ENCODE data around the gene SEC22B. TPM values are rescaled to one million over a fixed set of nuclear protein-coding genes. Genes with fewer than 3 reads are reported as not detected.
A peak's percentile ranks its signal among the peaks of the same experiment; 100 is the strongest.
"Not testable (repeated sequence)": the region's sequence is repeated elsewhere in the genome, so short reads cannot be mapped to it uniquely, and the experiment has no call there.

Gene SEC22B
- polyA plus RNA-seq: 1 to 10 TPM; 9.8 to 10.0 TPM

GRCh38 chr1:120176092-120176855 lies at the start of gene SEC22B:
Gene SEC22B (minus strand): TSS chr1:120176520. CDS start chr1:120176381, 139 bp downstream.
- Histone ChIP-seq H3K27me3 (ENCODE audit: control insufficient read depth in 1 of 2, insufficient read depth in 2 of 2, low read length in 2 of 2) (no peaks in the 10 kb centered on the region), H3K36me3 (ENCODE audit: control insufficient read depth in 2 of 2, insufficient read depth in 2 of 2, low read length in 1 of 2) (no peaks in the 10 kb centered on the region), H3K9me3 (ENCODE audit: control insufficient read depth in 2 of 2, insufficient read depth in 1 of 2, low read depth in 1 of 2, low read length in 1 of 2) (no peaks in the 10 kb centered on the region), H3K27ac (ENCODE audit: low read depth in 2 of 2, low read length in 1 of 2) (peak within 1 kb of the TSS; percentile 78 to 99), H3K4me3 (ENCODE audit: low read depth in 1 of 2, low read length in 2 of 2) (peak within 1 kb of the TSS; percentile 76 to 86), H3K4me1 (ENCODE audit: control insufficient read depth in 2 of 2, insufficient read depth in 2 of 2, low read length in 1 of 2) (no peaks in the 10 kb centered on the region)
- 2% methylated on average over 39 of the region's 39 CpGs for WGBS, 2 donors

- WGBS, 2 donors: 93 to 96% methylated on average over 2 of the region's 2 CpGs
- H3K9me3 ChIP-seq (ENCODE audit: control insufficient read depth in 2 of 2, insufficient read depth in 1 of 2, low read depth in 1 of 2, low read length in 1 of 2); H3K27me3 ChIP-seq (ENCODE audit: control insufficient read depth in 1 of 2, insufficient read depth in 2 of 2, low read length in 2 of 2); H3K4me3 ChIP-seq (ENCODE audit: low read depth in 1 of 2, low read length in 2 of 2); H3K4me1 ChIP-seq (ENCODE audit: control insufficient read depth in 2 of 2, insufficient read depth in 2 of 2, low read length in 1 of 2); H3K36me3 ChIP-seq (ENCODE audit: control insufficient read depth in 2 of 2, insufficient read depth in 2 of 2, low read length in 1 of 2); H3K27ac ChIP-seq (ENCODE audit: low read depth in 2 of 2, low read length in 1 of 2): not testable (repeated sequence)
Observed at GRCh38 chr1:120217933-120218332, 41.6 kb upstream of the SEC22B start.

GRCh38 chr1:120217175-120217929 lies 41.0 kb upstream of the SEC22B start:
- not testable (repeated sequence) for H3K36me3 ChIP-seq (ENCODE audit: control insufficient read depth in 2 of 2, insufficient read depth in 2 of 2, low read length in 1 of 2); H3K9me3 ChIP-seq (ENCODE audit: control insufficient read depth in 2 of 2, insufficient read depth in 1 of 2, low read depth in 1 of 2, low read length in 1 of 2)

DNA sequence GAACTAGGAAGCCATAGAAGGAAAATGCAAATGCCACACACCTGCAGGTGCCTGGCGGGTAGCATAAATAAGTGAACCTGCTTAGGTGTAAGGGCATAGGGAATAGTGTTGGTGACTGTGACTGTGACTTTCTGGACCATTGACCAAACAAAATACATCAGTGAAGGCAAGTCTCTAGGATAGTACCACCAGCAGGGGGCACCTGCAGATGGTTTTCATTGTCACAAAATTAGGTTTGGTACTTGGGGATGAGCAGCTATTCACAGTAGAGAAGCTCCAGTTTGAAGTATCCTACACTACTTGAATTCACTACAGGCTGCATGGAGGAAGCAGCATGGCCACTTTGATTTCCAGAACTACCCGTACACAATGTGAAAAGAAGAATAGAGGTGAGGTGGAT lies 37.3 kb upstream of the SEC22B start:
- H3K27me3 ChIP-seq (ENCODE audit: control insufficient read depth in 1 of 2, insufficient read depth in 2 of 2, low read length in 2 of 2); H3K36me3 ChIP-seq (ENCODE audit: control insufficient read depth in 2 of 2, insufficient read depth in 2 of 2, low read length in 1 of 2); H3K27ac ChIP-seq (ENCODE audit: low read depth in 2 of 2, low read length in 1 of 2); H3K4me1 ChIP-seq (ENCODE audit: control insufficient read depth in 2 of 2, insufficient read depth in 2 of 2, low read length in 1 of 2); H3K4me3 ChIP-seq (ENCODE audit: low read depth in 1 of 2, low read length in 2 of 2); H3K9me3 ChIP-seq (ENCODE audit: control insufficient read depth in 2 of 2, insufficient read depth in 1 of 2, low read depth in 1 of 2, low read length in 1 of 2): not testable (repeated sequence)
- WGBS, 2 donors: no CpG with 5 or more reads among the region's 2 CpGs

More at GRCh38 chr1:120217175-120217929, 41.0 kb upstream of the SEC22B start:
- H3K27me3 ChIP-seq (ENCODE audit: control insufficient read depth in 1 of 2, insufficient read depth in 2 of 2, low read length in 2 of 2); H3K4me3 ChIP-seq (ENCODE audit: low read depth in 1 of 2, low read length in 2 of 2); H3K4me1 ChIP-seq (ENCODE audit: control insufficient read depth in 2 of 2, insufficient read depth in 2 of 2, low read length in 1 of 2); H3K27ac ChIP-seq (ENCODE audit: low read depth in 2 of 2, low read length in 1 of 2): not testable (repeated sequence)
- 34 to 43% methylated on average over 2 of the region's 3 CpGs for WGBS, 2 donors

DNA sequence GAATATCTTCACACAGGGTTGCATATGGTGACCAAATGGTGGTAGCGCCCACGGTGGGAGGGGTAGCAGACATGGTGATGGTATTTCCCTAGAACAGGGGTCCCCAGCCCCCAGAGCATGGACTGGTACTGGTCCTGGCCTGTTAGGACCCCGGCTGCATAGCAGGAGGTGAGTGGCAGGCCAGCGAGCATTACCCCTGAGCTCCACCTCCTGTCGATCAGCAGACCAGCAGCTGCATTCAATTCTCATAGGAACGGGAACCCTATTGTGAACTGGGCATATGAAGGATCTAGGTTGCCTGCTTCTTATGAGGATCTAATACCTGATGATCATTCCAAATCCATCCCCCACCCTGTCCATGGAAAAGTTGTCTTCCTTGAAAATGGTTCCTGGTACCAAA lies 34.4 kb upstream of the SEC22B start:
- not testable (repeated sequence) for H3K36me3 ChIP-seq (ENCODE audit: control insufficient read depth in 2 of 2, insufficient read depth in 2 of 2, low read length in 1 of 2); H3K4me1 ChIP-seq (ENCODE audit: control insufficient read depth in 2 of 2, insufficient read depth in 2 of 2, low read length in 1 of 2); H3K9me3 ChIP-seq (ENCODE audit: control insufficient read depth in 2 of 2, insufficient read depth in 1 of 2, low read depth in 1 of 2, low read length in 1 of 2); H3K27me3 ChIP-seq (ENCODE audit: control insufficient read depth in 1 of 2, insufficient read depth in 2 of 2, low read length in 2 of 2); H3K4me3 ChIP-seq (ENCODE audit: low read depth in 1 of 2, low read length in 2 of 2); H3K27ac ChIP-seq (ENCODE audit: low read depth in 2 of 2, low read length in 1 of 2)
- WGBS, 2 donors: no CpG with 5 or more reads among the region's 6 CpGs

DNA sequence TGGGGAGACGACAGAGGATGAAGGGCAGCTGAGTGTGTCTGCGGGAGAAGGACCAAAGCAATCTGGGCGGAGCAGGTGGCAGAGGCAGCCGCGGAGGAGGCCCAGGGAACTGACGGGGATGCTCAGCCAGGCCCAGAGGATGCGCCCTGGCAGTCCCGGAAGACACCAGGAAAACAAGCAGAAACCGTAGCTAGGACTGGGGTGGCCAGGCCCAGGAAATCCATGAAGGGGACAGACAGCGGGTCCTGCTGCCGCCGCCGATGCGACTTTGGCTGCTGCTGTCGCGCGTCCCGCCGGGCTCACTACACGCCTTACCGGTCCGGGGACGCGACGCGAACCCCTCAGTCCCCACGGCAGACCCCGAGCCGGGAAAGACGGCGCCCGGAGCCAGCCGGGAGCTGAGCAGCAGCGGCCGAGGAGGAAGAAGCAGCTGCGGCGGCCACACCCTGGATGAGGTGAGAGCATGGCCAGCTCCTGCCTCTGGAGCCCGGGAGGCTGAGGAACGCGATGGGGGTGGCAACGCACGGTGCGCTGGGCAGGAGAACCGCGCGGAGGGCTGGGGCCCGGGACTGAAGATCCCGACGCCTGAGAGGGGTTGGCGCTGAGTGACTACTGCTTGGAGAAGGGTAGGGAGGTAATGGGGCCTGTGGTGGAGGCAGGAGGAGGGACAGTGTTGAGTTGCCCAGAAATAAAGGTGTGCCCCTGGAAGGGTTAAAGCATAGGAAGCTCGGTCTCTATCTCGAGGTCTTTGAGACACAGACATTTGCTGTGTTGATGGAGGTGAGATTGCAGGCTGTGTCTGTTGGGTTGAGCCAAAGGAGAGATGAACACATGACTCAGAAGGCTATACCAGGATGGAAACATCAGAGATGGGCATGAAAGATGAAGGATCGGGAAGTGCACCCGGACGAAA lies 20.8 kb upstream of the SEC22B start:
- H3K4me3 ChIP-seq (ENCODE audit: low read depth in 1 of 2, low read length in 2 of 2): peak overlapping the region in 1 of 2 donors; percentile 22
- H3K27ac ChIP-seq (ENCODE audit: low read depth in 2 of 2, low read length in 1 of 2): not testable (repeated sequence)

DNA sequence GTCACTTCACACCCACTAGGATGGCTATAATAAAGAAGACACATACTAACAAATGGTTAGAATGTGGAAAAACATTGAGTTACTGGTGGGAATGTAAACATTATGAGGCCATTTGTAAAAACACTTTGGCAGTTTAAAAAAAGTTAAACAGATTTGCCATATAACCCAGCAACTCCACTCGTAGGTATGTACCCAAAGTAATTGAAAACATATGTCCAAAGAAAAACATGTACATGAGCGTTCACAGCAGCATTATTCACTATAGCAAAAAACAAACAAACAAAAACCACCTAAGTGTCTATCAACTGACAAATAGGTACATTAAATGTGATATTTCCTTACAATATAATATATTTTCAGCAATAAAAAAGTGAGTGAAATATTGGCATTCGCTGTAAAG lies 12.3 kb upstream of the SEC22B start:
- H3K36me3 ChIP-seq (ENCODE audit: control insufficient read depth in 2 of 2, insufficient read depth in 2 of 2, low read length in 1 of 2); H3K27ac ChIP-seq (ENCODE audit: low read depth in 2 of 2, low read length in 1 of 2); H3K4me3 ChIP-seq (ENCODE audit: low read depth in 1 of 2, low read length in 2 of 2); H3K9me3 ChIP-seq (ENCODE audit: control insufficient read depth in 2 of 2, insufficient read depth in 1 of 2, low read depth in 1 of 2, low read length in 1 of 2); H3K27me3 ChIP-seq (ENCODE audit: control insufficient read depth in 1 of 2, insufficient read depth in 2 of 2, low read length in 2 of 2); H3K4me1 ChIP-seq (ENCODE audit: control insufficient read depth in 2 of 2, insufficient read depth in 2 of 2, low read length in 1 of 2): not testable (repeated sequence)
- WGBS, 2 donors: 50 to 52% methylated on average over 1 to 2 of the region's 3 CpGs

More for the DNA sequence above, 20.8 kb upstream of the SEC22B start:
- not testable (repeated sequence) for H3K27me3 ChIP-seq (ENCODE audit: control insufficient read depth in 1 of 2, insufficient read depth in 2 of 2, low read length in 2 of 2); H3K4me1 ChIP-seq (ENCODE audit: control insufficient read depth in 2 of 2, insufficient read depth in 2 of 2, low read length in 1 of 2); H3K9me3 ChIP-seq (ENCODE audit: control insufficient read depth in 2 of 2, insufficient read depth in 1 of 2, low read depth in 1 of 2, low read length in 1 of 2); H3K36me3 ChIP-seq (ENCODE audit: control insufficient read depth in 2 of 2, insufficient read depth in 2 of 2, low read length in 1 of 2)
- WGBS, 2 donors: 9 to 13% methylated on average over 29 to 50 of the region's 55 CpGs

- not testable (repeated sequence) for H3K9me3 ChIP-seq (ENCODE audit: control insufficient read depth in 2 of 2, insufficient read depth in 1 of 2, low read depth in 1 of 2, low read length in 1 of 2); H3K4me3 ChIP-seq (ENCODE audit: low read depth in 1 of 2, low read length in 2 of 2); H3K27me3 ChIP-seq (ENCODE audit: control insufficient read depth in 1 of 2, insufficient read depth in 2 of 2, low read length in 2 of 2); H3K36me3 ChIP-seq (ENCODE audit: control insufficient read depth in 2 of 2, insufficient read depth in 2 of 2, low read length in 1 of 2); H3K27ac ChIP-seq (ENCODE audit: low read depth in 2 of 2, low read length in 1 of 2); H3K4me1 ChIP-seq (ENCODE audit: control insufficient read depth in 2 of 2, insufficient read depth in 2 of 2, low read length in 1 of 2)
- WGBS, 2 donors: 75 to 76% methylated on average over 2 of the region's 2 CpGs
Observed at GRCh38 chr1:120182176-120182707, 5.9 kb upstream of the SEC22B start.

Data from esophagus (tissue), 2 donors.